PC-9 (cell line): ENCODE measurements around the gene PDE8A.

Source experiments
- EZH2 ChIP-seq: fragments of 200-600 bp; sonication (generic); IDR thresholded peaks from 2 replicates; pipeline ENCODE4 v1.8.0; 2017; ENCODE audit warnings: antibody characterized with exemption, low read depth
- TF ChIP-seq, protein P1 (sequence below): fragments of 200-600 bp; sonication (generic); conservative IDR thresholded peaks from 2 replicates; pipeline ENCODE4 v1.6.1; 2017; ENCODE audit warnings: mixed run types, antibody characterized with exemption, mild to moderate bottlenecking, moderate library complexity

DNA sequence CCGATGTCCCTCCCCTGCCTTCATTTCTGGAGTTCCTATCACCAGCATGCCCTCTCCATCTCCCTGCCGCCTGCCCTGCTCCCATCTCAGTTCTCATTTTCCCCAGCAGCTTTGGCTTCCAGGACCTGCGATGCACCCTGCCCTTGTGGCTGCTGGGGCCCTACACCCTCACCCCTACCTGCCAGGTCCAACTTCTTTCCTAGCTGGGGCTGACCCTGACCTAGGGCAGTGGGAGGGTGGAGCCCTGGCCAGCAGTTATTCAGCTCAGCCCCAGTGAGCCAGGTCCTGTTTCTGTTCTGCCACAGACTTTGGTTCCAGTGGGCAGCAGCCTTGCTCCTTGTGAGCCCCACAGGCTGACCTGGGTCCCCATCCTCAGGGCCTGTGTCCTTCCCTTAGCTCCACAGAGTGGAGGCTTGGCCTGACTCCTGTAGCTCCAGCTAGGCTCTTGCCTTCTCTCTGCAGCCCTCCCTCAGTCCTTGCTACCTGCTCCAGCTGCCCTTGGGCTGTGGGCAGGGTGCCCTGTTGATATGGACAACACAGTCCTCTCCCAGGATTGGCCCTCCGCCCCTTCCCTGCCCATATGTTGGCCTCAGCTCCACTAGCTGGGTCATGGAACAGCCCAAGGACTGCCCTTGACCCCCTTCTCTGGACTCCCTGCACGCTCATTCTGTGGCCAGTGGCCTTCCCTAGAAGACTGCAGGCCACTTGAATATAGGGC, 34.7 kb upstream of the PDE8A start:
- TF ChIP-seq, protein P1, sequence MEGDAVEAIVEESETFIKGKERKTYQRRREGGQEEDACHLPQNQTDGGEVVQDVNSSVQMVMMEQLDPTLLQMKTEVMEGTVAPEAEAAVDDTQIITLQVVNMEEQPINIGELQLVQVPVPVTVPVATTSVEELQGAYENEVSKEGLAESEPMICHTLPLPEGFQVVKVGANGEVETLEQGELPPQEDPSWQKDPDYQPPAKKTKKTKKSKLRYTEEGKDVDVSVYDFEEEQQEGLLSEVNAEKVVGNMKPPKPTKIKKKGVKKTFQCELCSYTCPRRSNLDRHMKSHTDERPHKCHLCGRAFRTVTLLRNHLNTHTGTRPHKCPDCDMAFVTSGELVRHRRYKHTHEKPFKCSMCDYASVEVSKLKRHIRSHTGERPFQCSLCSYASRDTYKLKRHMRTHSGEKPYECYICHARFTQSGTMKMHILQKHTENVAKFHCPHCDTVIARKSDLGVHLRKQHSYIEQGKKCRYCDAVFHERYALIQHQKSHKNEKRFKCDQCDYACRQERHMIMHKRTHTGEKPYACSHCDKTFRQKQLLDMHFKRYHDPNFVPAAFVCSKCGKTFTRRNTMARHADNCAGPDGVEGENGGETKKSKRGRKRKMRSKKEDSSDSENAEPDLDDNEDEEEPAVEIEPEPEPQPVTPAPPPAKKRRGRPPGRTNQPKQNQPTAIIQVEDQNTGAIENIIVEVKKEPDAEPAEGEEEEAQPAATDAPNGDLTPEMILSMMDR, result no peak
- TF ChIP-seq EZH2, result no peak
